Activated effector memory CD4-positive, alpha-beta T cell treated with Interleukin-2 at 50 U/mL for 16 hours (primary cell): ENCODE measurements around the gene CTNND2.

ENCODE experiments used
- DNase-seq: peaks from one replicate; pipeline ENCODE4 v3.0.0-alpha.2; 2020

Gene CTNND2

DNA sequence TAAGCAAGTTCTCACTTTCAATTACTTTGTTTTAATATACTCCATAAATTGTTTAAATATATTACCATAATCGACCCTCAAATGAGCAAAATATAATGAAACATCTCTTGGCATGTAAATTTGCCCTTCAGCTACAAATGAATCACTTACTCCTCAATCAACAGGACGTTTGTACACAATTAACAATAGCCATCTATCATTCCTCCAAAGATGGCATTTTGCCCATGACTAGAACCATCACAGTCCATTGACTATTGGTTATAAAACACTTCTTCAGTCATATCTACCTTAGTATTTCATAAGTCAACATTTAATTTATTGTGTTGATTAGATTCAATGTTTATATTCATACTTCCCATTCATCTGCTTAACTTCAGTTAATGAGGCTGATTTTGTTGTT is 127.2 kb downstream of the CTNND2 start:
- DNase-seq, result no peak

DNA sequence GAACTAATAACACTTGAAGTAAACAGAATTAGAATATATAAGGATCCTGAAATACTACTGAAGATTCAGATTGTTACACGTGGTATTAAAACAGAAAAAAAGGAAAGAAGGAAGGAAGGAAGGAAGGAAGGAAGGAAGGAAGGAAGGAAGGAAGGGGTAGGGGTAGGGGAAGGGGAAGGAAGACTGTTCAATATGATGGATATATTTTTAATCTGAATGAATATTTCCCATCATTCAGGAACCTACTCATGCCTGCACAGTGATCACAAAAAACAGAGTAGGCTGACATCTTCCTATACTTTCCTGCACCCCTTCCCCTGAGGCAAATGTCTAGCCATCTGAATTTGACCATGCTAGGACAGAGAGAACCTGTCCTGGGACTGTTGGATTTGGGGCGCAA is 133.9 kb downstream of the CTNND2 start:
- DNase-seq, result no peak

DNA sequence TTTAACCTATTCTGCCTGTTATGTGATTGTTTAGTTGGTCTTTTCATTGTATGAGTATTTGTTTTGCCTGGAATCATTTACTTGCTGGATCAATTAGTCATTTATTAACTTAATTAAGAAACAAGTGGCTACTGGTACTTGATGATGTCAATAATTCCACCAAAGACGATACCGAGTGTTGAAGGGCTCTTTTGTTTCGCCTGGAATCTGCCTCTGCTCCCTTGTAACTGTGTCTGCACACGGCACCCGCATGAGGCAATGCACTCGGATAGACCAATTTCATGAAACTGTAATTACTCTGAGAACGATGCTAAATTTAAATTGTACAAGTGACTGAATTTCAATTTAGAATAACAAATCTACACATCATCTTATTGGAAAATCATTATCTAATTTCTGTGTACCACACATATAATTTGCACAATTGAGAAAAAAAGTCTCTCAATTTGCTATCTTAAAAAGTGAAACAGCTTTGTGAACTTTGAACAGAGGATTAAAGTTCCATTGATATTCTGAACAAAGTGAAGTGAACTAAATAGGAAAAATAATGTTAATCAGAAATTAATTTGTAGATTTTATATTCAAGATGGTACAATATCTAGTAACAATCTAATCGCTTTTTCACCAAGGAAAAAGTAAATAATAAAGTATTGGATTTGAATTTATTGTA is 143.2 kb downstream of the CTNND2 start:
- no peak for DNase-seq

- no peak for DNase-seq
These were observed 145.9 kb downstream of the CTNND2 start for GRCh38 chr5:11758321-11758720.

DNA sequence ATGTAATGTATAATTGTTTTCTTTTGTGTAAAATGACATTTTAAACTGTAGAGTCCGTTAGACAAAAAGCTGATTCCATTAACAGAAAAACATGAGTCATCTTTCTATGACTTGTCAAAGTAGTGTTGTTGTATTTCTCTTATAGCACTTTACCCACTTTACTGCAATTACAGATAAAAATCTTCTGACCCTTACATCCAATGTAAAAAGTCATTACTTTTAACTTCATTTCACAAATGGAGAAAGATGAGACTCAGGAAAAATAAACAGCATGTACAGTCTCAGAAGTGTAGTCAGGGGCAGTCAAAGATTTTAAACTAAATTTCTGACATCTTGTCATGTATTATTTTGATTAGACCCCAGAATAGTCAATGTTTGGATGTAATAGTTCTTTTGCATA is 146.6 kb downstream of the CTNND2 start:
- DNase-seq, result no peak

GRCh38 chr5:11737010-11737409 is 167.2 kb downstream of the CTNND2 start:
- no peak for DNase-seq

DNA sequence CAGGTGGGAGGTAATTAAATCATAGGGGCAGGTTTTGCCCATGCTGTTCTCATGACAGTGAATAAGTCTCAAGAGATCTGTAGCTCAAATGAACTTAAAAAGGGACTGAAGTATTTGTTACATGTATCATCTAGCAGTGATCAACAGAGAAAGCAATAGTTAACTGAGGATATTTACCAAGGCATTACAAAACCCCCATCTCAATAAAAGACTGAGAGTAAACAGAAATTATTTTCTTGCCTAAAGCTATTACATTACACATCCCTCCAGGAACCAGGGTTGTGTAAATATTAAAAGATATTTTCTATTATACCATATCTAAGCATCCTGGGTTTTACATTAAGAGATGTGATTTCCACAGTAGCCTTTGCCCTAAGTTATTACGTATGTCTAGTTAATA is 169.9 kb downstream of the CTNND2 start:
- DNase-seq, result no peak

DNA sequence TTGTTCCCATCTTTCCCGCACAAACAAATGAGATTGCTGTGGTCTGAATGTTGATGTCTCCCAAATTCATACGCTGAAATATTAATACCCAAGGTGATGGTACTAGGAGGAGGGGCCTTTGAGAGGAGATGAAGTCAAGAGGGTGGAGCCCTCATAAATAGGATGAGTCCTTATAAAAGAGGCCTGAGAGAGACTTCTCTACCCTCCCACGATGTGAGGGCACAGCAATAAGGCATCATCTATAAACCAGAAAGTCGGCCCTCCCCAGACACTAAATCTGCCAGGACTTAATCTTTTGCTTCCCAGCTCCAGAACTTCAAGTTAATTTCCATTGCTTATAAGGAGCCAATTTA is 170.4 kb downstream of the CTNND2 start:
- no peak for DNase-seq

DNA sequence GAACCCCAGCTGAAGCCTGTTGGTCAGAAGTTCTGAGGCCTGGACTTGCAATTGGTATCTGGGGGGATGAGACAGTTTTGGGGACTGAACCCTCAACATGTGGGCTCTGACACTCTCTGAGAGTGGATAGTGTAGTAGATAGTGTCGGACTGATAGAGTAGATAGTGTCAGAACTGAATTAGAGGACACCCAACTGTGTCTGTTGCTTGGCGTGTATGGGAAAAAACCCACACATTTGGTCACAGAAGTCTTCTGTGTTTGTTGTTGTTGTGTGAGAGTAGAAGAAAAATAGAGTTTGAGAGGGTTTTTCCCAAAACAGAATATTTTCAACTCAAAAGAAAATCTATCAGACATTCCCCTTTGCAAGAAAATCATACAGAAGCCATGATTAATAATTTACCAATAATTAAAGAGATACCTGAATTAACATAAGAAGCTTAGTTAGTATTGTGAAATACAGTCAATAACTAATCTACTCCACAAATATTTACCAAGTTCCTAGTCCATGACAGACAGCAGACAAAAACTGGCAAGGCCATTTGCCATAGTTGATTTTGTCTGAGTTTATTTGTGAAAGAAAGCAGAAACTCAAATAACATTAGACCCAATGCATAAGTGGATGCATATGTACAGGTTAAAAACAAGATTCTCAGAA is 170.9 kb downstream of the CTNND2 start:
- DNase-seq, result no peak

DNA sequence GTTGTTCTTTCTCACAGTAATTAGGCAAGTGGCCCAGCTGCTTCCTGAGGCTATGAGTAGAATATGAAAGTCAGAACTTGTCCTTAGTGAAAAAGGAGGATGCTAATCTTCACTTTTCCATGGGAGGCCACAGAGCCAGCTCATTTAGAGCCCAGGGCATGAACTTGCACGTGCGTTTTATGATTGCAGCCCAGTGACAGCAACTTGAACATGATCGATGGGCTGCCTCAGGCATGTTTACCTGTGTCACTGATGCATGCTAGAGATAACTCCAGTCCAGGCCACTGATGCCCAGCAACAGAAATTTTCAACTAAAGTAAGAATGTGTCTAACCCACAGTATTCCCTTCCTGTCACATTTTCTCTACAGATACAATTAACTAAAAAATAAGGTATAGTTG is 179.3 kb downstream of the CTNND2 start:
- DNase-seq, result no peak

- no peak for DNase-seq
These were observed 184.3 kb downstream of the CTNND2 start for GRCh38 chr5:11719888-11720481.

DNA sequence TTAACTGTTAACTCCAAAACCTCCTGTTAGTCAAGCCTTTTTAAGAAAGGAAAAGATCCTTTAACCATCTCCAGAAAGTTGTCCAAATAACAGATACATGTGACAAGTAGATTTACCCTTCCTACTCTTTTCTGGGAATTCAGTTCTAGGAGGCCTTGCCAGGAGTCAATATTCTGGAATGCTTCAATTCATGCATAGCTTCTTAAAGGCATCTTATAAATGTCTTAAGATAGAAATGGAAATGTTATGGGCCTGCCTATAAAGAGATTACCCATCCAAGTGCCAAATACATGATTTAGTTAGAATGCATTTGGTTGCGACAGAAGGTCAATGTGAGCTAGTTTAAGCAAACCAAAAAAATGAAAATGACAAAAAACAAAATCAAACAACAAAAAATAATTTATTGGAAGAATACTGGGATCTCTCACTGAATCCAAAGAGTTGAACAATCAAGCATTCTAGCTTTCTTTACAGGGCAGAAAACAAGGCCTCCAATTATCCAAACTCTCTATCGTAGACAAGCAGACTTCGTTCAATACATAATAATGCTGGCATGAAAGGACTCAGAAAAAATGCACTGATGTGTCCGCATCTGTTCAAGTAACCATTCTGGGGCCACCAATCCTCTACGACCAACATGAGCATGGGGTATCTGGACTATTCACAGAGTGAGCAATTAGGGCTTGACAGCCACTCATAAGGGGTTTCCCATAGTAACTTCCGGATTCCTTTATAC is 188.6 kb downstream of the CTNND2 start:
- no peak for DNase-seq

GRCh38 chr5:11711932-11712331 is 192.3 kb downstream of the CTNND2 start:
- no peak for DNase-seq

DNA sequence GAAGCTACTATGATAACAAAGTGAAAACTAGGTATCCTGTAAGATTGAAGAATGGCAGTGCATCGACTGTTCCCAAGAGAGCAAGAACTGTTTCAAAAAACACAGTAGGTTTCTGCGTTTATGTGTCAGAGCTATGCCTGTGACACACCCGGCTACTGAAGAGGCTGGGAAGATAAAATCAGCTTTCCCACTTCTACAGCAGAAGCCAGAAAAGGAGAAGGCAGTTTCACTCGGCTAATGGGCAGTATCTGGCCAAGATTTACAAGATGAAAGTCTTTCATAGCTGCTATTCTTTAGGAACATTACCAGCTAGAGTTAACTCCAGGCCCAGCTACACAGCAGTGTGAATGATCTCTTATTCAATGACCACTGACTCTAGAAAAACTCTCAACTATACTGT is 195.2 kb downstream of the CTNND2 start:
- DNase-seq, result no peak

- DNase-seq, result no peak
These were observed 199.3 kb downstream of the CTNND2 start for GRCh38 chr5:11704916-11705315.

- no peak for DNase-seq
These were observed 203.9 kb downstream of the CTNND2 start for GRCh38 chr5:11700391-11700790.

DNA sequence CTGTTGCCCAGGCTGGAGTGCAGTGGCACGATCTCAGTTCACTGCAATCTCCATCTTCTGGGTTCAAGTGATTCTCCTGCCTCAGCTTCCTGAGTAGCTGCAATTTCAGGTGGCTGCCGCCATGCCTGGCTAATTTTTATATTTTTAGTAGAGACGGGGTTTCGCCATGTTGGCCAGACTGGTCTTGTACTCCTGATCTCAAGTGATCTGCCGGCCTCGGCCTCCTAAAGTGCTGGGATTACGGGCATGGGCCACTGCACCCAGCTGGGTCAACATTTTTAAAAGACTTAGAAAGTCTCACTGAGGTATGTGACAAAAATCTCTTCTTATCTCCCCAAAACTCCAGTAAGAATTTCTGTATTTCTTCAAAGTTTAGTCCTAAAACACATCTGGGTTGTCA is 211.6 kb downstream of the CTNND2 start:
- DNase-seq, result no peak

DNA sequence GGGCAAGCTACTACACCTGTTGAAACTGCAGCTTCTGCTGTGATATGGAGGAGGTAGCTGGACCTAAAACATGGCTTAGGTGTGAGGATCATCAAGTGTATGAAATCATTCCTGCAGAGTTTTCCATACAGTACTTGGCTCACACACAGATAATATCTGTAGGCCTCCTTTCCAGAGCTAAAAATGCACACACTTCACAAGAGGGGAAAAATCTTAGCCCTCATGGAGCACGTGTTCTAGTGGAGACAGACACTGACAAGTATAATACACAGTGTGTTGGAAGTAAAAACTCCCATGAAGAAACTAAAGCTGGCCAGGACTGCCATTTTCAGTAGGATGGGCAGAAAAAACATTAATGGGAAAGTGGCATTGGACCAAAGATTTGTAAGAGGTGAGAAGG is 216.7 kb downstream of the CTNND2 start:
- DNase-seq, result no peak

GRCh38 chr5:11684607-11685006 is 219.6 kb downstream of the CTNND2 start:
- DNase-seq, result no peak

DNA sequence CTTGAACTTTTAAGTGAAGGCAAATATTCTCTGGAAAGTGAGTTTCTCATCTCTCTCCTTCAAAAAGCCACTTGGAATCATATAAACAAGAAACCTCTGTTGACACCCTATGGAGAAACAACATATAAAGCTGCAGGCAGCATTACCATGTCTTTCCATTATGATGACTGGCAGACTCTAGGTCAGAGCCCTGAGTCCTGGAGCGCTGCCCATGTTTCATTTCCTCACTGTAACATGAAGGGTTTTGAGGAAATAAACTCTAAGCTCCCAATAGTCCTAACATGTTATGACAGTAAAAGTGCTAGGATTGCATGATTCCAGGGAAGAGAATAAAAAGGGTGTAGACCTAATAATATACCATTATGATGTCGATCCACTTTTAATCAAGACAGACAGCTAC is 220.6 kb downstream of the CTNND2 start:
- DNase-seq, result no peak

GRCh38 chr5:11681796-11682195 is 222.4 kb downstream of the CTNND2 start:
- DNase-seq, result no peak

DNA sequence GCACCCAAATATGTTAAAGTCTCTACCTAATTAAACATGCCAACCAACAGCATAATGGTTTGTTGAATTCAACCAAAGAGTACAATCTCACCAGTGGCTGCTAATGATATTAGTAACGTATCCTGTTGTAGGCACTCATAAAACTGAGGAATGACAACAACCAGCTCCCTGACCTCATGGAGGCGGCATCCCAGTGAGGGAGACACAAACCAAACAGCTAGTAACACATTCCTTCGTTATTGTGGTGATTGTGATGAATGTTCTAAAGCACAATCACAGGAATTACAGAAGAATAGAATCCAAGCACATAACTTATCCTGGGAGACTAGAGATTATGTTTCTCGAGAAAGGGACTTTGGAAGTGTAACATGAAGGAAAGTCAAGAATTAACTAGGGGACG is 224.6 kb downstream of the CTNND2 start:
- no peak for DNase-seq

DNA sequence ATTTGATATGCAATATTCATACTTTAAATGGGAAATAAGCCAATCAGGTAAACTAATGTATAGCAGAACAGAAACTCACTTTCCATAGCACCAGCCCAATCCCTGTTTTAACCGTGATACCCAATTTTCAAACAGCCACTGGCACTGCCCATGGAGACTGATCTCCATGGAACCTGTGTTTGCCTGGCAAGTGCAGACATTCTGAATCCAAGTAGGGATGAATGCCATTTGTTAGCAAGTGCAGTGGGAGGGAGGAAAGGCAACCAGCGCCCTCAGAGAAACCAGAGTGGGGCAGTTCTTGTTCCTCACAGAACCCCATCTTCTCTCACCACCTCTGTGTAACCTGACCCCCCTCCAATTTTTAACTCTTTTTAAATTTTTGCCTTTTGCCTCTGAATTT is 229.1 kb downstream of the CTNND2 start:
- DNase-seq, result no peak
